Measurements from ENCODE around the gene PDLIM7. TPM values are rescaled to one million over a fixed set of nuclear protein-coding genes. Genes with fewer than 3 reads are reported as not detected.

PDLIM7 gene
- total and polyA plus RNA-seq, 2 experiments from 2014 or later: 165 to 537 TPM

DNA sequence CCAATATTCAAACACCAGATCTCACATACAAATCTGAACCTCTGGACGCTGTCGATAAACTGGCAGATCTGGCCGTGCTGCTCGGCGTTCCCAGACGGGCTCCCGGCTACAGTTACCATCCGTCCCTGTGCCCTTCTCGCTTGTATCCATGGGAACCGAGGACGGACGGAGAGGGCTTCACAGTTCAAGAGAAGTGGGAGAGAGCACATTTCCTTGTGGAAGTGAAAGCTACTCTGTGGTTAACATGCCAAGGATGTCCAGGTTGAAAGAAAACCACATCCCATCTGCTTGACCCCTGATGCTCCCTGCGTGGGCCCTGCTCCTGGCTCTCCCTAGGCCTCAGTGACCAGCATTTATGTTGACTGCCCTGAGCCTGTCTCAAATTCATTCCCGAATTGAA, 17.6 kb downstream of the PDLIM7 start:
- DNase-seq (ENCODE audit: low read depth in 1 of 2, low spot score in 1 of 2): peak in 1 of 2 donors; percentile 71
- H3K4me1 ChIP-seq (ENCODE audit: low read depth): peaks cover 8% of the 10 kb centered on the region
- no peaks in the 10 kb centered on the region for H3K9me3 ChIP-seq (ENCODE audit: low read depth)
- H3K4me3 ChIP-seq: no peak overlapping the region
- H3K27ac ChIP-seq: peak overlapping the region; percentile 39
- no peaks in the 10 kb centered on the region for H3K27me3 ChIP-seq
- H3K36me3 ChIP-seq: peaks cover 13% of the 10 kb centered on the region
- TF ChIP-seq, protein P1, sequence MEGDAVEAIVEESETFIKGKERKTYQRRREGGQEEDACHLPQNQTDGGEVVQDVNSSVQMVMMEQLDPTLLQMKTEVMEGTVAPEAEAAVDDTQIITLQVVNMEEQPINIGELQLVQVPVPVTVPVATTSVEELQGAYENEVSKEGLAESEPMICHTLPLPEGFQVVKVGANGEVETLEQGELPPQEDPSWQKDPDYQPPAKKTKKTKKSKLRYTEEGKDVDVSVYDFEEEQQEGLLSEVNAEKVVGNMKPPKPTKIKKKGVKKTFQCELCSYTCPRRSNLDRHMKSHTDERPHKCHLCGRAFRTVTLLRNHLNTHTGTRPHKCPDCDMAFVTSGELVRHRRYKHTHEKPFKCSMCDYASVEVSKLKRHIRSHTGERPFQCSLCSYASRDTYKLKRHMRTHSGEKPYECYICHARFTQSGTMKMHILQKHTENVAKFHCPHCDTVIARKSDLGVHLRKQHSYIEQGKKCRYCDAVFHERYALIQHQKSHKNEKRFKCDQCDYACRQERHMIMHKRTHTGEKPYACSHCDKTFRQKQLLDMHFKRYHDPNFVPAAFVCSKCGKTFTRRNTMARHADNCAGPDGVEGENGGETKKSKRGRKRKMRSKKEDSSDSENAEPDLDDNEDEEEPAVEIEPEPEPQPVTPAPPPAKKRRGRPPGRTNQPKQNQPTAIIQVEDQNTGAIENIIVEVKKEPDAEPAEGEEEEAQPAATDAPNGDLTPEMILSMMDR (IDR thresholded peaks at IDR 0.05; ENCODE audit: low read depth, low read length): no peak

DNA sequence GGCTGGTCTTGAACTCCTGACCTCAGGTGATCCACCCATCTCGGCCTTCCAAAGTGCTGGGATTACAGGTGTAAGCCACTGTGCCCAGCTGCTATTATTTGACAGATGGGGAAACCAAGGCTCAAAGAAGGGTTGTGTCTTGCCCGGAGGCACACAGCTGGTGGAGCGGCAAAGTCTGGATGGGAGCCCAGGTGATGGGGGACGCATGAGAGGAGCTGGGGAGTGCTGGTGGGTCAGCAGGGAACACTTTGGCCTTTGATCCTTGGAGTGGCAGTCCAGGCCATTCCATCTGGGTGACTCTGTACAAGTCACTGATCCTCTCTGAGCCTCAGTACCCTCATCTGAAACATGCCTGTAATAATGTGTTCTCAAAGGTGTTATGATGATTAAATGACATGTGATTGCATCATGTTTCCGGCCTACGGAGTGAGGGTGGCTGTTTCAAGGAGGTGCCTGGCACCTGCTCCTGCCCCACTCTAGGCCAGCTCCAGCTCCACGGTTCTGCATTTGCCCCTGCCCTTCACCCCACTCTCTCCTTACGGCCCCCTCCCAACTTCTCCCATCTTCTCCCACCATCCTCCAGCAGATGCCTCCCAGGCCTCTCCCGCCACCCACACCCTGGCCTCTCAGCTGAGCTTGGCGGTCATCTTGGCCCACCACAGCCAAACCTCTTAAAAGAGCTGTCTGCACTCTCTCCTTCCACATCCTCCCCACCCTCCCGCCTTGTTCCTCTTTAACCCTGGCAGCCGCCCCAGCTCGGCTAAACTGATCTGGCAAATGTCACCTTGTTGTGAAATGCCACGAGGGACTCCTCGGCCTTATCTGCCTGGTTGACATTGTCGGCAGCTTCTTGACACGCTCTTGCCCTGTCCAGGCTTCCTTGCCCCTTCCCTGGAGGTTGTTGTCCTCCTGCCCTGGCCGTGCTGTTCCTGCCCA, 18.4 kb downstream of the PDLIM7 start:
- no peaks in the 10 kb centered on the region for H3K27me3 ChIP-seq
- peaks cover 8% of the 10 kb centered on the region for H3K4me1 ChIP-seq (ENCODE audit: low read depth)
- H3K9me3 ChIP-seq (ENCODE audit: low read depth): no peaks in the 10 kb centered on the region
- DNase-seq (ENCODE audit: low read depth in 1 of 2, low spot score in 1 of 2): peak; percentile 93 to 95
- TF ChIP-seq, protein P1 (IDR thresholded peaks at IDR 0.05; ENCODE audit: low read depth, low read length): no peak
- H3K36me3 ChIP-seq: peaks cover 11% of the 10 kb centered on the region
- H3K4me3 ChIP-seq: no peak overlapping the region
- peak overlapping the region; percentile 39 for H3K27ac ChIP-seq

DNA sequence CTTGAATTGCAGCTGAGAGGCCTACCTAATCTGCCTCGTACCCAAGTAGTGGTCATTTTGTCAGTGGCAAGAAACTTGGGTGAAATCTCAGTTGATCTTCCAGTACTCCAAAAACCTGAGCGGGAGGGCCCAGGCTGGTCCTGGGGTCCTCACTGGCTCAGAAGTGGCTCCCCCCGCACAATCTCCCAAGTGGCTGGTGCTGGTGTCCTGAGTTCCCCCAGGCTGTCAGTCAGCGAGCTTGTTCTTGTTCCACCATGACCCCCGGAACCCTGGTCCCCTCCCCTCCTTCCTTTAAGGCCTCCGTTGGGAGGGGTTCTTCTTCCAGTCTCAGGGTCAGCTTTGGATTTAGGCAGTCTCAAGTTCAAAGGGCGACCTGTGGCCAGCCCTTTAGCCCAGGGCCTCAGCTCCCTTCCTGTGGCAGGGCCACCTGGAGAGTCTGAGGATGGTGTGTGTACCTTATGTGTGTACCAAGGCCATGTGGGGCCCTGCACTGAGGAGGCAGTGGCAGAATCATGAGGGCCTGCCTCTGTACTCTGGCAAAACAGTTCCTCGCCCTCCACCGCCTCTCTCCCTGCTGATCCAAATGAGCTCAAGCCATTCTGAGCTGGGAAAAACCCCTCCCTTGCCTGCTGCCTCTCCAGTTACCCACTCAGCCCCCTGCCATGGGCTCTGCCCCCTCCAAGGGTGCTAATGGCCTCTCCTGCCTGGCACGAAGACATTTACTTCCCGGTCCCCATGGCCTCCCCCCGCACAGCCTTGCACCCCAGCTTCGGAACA, 19.5 kb downstream of the PDLIM7 start:
- Histone ChIP-seq H3K4me1 (ENCODE audit: low read depth) (peaks cover 8% of the 10 kb centered on the region), H3K27ac (no peak overlapping the region), H3K27me3 (no peaks in the 10 kb centered on the region), H3K9me3 (ENCODE audit: low read depth) (no peaks in the 10 kb centered on the region), H3K4me3 (no peak overlapping the region), H3K36me3 (peaks cover under 1% of the 10 kb centered on the region)
- no peak for DNase-seq (ENCODE audit: low read depth in 1 of 2, low spot score in 1 of 2)
- TF ChIP-seq, protein P1 (IDR thresholded peaks at IDR 0.05; ENCODE audit: low read depth, low read length): no peak

DNA sequence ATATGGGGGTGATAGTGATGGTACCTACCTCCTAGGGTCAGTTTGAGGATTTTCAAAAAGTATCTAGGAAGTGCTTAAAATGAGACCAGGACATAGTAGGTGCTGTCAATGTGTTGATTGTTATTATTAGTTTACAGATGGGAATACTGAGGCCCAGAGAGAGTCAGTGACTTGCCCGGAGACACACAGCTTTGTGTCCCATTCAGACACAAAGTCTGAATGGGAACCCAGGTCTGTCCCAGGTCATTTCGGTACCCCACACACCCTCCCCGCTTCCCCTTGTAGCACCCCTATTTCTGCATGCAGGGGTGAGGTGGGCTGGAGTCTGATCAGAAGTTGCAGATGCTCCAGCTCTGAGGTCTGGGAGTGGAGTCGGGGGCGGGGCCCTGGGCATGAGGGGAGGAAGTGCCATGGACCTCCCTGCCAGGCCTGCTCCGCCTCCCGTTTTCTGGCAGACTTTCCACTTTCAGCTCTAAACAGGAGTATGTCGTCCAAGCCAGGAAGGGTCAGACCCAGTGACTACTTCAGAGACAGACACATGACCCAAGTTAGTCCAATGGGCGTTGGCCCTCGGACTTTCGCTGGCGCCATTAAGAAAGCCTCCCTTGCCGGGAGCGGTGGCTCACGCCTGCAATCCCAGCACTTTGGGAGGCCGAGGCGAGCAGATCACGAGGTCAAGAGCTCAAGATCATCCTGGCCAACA, 20.7 kb downstream of the PDLIM7 start:
- peaks cover 15% of the 10 kb centered on the region for H3K4me1 ChIP-seq (ENCODE audit: low read depth)
- peak in 1 of 2 donors; percentile 73 for DNase-seq (ENCODE audit: low read depth in 1 of 2, low spot score in 1 of 2)

More for the DNA sequence above, 20.7 kb downstream of the PDLIM7 start:
- H3K27me3 ChIP-seq: no peaks in the 10 kb centered on the region
- no peaks in the 10 kb centered on the region for H3K36me3 ChIP-seq
- TF ChIP-seq, protein P1 (IDR thresholded peaks at IDR 0.05; ENCODE audit: low read depth, low read length): no peak
- no peak overlapping the region for H3K27ac ChIP-seq
- no peaks in the 10 kb centered on the region for H3K9me3 ChIP-seq (ENCODE audit: low read depth)
- no peak overlapping the region for H3K4me3 ChIP-seq
